GM12865 (cell line): Measurements from ENCODE around the gene PPP1R13B.

Source experiments
- DNase-seq: peaks from one replicate; pipeline ENCODE4 v3.0.0; 2010; ENCODE audit warnings: low read depth
- H3K4me3 ChIP-seq: 2 replicates; pipeline ENCODE4 v1.5.1; 2011; ENCODE audit warnings: mild to moderate bottlenecking, low read depth, low read length, control low read depth
- TF ChIP-seq, protein P1 (sequence below): IDR thresholded peaks from 2 replicates; pipeline ENCODE4 v1.5.1; 2011; ENCODE audit warnings: low read length, control low read depth, low read depth, inconsistent platforms; ENCODE audit not compliant: insufficient read depth; ENCODE audit errors: missing control alignments

The PPP1R13B gene

DNA sequence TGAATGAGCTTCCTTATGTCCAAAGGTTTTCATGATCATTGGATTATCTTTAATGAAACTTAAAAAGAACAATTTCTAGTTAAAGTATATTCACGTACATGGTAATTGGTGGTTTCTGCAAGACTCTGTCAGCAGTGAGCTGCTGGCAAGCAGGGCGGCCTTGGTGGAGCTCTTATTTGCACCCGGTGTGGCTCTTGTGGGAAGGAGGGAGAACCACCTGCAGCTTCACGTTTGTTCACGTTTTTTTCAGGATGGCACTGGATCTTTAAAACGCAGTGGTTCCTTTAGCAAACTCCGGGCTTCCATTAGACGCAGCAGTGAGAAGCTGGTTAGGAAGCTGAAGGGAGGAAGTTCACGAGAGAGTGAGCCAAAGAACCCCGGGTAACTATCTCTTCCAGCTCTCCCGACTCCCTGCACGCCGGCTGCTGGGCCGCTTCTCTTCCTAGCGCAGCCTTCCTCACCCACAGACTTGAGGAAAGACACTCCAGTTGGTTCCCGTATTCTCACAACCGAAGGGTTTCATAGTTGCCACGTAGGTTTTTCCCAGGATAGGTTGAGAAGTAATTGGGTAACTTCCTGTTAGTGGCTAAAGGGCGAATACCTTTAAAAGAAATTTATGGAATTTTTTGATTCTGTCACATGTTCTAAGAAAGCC lies 160.4 kb downstream of the PPP1R13B start:
- TF ChIP-seq, protein P1, sequence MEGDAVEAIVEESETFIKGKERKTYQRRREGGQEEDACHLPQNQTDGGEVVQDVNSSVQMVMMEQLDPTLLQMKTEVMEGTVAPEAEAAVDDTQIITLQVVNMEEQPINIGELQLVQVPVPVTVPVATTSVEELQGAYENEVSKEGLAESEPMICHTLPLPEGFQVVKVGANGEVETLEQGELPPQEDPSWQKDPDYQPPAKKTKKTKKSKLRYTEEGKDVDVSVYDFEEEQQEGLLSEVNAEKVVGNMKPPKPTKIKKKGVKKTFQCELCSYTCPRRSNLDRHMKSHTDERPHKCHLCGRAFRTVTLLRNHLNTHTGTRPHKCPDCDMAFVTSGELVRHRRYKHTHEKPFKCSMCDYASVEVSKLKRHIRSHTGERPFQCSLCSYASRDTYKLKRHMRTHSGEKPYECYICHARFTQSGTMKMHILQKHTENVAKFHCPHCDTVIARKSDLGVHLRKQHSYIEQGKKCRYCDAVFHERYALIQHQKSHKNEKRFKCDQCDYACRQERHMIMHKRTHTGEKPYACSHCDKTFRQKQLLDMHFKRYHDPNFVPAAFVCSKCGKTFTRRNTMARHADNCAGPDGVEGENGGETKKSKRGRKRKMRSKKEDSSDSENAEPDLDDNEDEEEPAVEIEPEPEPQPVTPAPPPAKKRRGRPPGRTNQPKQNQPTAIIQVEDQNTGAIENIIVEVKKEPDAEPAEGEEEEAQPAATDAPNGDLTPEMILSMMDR, result no peak
- no peak for DNase-seq
- H3K4me3 ChIP-seq, result no peak overlapping the region

DNA sequence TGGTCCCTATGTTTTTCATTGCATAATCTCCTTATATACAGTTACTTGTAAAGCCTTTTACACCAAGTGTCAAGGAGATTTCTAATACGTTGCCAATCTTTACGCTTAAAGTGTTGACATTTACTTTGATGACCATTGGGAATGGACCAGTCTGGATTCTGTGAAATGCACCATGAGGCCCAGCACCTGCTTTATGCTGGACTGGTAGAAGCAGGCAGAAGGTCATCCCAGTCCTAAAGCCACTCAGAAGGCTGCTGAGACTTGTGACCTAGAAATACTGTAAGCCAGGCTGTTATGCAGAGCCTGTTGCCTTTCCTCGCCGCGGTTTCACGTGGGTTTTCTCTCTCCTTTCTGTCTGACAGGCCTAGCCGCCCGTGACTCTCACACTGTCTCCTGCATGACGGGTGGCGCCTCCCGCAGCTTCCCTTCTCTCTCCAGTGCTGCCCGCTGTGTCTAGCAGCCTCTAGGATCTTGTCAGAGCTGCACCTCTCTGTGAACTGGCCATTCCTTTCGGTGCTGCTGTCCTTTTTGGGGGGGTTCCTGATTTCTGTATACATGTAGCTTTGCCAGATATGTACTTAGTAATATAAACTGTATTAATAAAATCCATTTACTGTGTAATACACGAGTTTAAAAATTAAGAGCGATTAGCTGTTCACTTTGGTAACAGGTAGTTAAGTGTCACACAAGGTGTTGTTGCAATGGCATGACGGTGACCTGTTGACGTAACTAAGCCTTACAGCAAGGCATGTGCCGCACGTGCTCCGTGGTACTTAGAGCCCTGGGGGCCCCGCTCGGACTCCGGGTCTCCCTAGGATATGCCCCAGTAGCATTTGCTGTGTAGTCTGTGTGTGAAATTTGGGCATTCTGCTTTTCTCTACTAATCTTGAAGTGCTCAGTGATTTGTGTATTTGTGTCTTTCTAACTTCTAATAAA lies 161.8 kb downstream of the PPP1R13B start:
- TF ChIP-seq, protein P1, result no peak
- no peak for DNase-seq
- no peak overlapping the region for H3K4me3 ChIP-seq

DNA sequence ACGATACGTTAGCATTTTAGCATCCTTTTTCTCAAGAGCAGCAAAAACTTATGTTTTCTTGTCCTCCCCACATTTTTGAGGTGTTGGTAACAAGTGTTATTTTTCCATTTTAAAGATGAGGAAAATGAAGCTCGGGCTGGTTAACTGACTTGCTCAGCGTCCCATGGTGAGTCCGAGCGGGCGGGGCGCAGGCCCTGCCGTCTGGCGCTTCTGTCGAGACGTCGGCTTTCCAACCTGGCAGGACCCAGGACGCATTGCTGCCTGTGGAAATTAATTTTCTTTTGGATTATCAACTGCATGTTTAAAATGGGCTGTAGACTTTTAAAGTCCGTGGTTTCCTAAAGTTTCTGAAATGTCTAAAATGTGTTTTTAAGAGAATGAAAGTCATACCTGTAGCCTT lies 162.5 kb downstream of the PPP1R13B start:
- H3K4me3 ChIP-seq, result no peak overlapping the region
- TF ChIP-seq, protein P1, result no peak
- no peak for DNase-seq

DNA sequence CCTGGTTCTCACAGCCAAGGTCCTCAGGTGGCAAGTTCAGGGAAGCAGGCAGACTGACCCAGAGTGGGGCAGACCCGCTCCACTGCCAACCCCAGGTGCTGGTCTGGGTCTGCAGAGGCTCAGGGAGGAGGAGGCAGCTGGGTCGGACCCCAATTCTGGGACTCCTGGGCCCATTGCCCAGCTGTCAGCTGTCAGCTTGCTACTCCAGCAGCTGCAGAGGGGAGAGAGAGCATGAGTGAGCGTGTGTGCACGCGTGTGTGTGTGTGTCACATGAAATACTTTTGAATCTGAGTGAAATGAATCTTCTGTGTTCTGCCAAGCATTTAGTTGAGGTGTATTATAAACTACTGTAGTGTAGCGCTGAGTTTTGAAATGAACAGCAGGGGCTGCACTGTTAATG lies 162.9 kb downstream of the PPP1R13B start:
- DNase-seq, result no peak

More for the DNA sequence above, 162.9 kb downstream of the PPP1R13B start:
- H3K4me3 ChIP-seq, result no peak overlapping the region
- TF ChIP-seq, protein P1, result no peak
